Endothelial cell of umbilical vein (primary cell): Measurements from ENCODE around the gene ADRA2C. TPM values are rescaled to one million over a fixed set of nuclear protein-coding genes. Genes with fewer than 3 reads are reported as not detected.

Experiments used
- BruUV-seq: library from RNA; stranded (reverse); fragments of 400-500 nt; replicated peaks from 2 replicates; lab custom pipeline; 2021; lab: Mats Ljungman, UMichigan
- CTCF ChIA-PET: fragments of 300-600, 350-600 bp; sonication (Branson Sonifier 250); formaldehyde crosslinking; loops from one replicate; lab custom pipeline; 2021; ENCODE audit warnings: antibody characterized with exemption, inconsistent platforms; lab: Charles Lee
- POLR2A ChIA-PET: fragments of 300-600, 350-600 bp; sonication (Branson Sonifier 250); formaldehyde crosslinking; loops from one replicate; lab custom pipeline; 2021; ENCODE audit warnings: antibody characterized with exemption, inconsistent platforms; lab: Charles Lee
- DNase-seq: peaks from one replicate; pipeline ENCODE4 v3.0.0-alpha.2; 2011; ENCODE audit warnings: low read depth, low spot score
- FAIRE-seq: peaks from 2 replicates; lab custom pipeline; 2011; peaks lifted over from hg19 to GRCh38; lab: Jason Lieb, UNC
- H2AFZ ChIP-seq: 2 replicates; pipeline ENCODE4 v1.6.0; 2012; ENCODE audit warnings: low read depth, low read length, control low read depth, inconsistent platforms
- H3K27ac ChIP-seq: 2 replicates; pipeline ENCODE4 v1.5.1; 2011; ENCODE audit warnings: low read depth, mild to moderate bottlenecking, control low read depth, low read length, moderate library complexity; ENCODE audit not compliant: insufficient read depth
- H3K27me3 ChIP-seq, 2 experiments: 2 replicates each; pipeline versions ENCODE4 v1.6.0 to v1.6.1; 2011; ENCODE audit warnings: low read length in 2 of 2, mixed read lengths in 1 of 2; ENCODE audit not compliant: control insufficient read depth in 2 of 2, insufficient read depth in 2 of 2
- H3K36me3 ChIP-seq, 2 experiments: 2 replicates in 1 of 2; 3 replicates in 1 of 2; pipeline ENCODE4 v1.5.1; 2011; ENCODE audit warnings: low read length in 2 of 2, mild to moderate bottlenecking in 1 of 2, moderate library complexity in 1 of 2; ENCODE audit not compliant: control insufficient read depth in 2 of 2, insufficient read depth in 2 of 2; ENCODE audit errors: extremely low read depth in 1 of 2
- H3K4me1 ChIP-seq: 3 replicates; pipeline ENCODE4 v1.5.1; 2011; ENCODE audit warnings: mild to moderate bottlenecking, low read length; ENCODE audit not compliant: control insufficient read depth, insufficient read depth; ENCODE audit errors: extremely low read depth
- H3K4me2 ChIP-seq: 2 replicates; pipeline ENCODE4 v1.6.1; 2011; ENCODE audit warnings: low read length, control low read depth, mixed read lengths; ENCODE audit not compliant: insufficient read depth
- H3K4me3 ChIP-seq, 3 experiments: fragments of 200-600 bp in 1 of 3; sonication (generic), shearing (Covaris generic) in 1 of 3; replicated peaks in 1 of 3; 2 replicates each; pipeline ENCODE4 v1.5.1; 2011 to 2016; ENCODE audit warnings: control low read depth in 3 of 3, low read length in 3 of 3, mild to moderate bottlenecking in 2 of 3, inconsistent platforms in 1 of 3, low read depth in 1 of 3, moderate library complexity in 1 of 3; ENCODE audit not compliant: insufficient read depth in 1 of 3
- H3K79me2 ChIP-seq: 2 replicates; pipeline ENCODE4 v1.6.0; 2012; ENCODE audit warnings: low read length, inconsistent platforms; ENCODE audit not compliant: control insufficient read depth, insufficient read depth
- H3K9ac ChIP-seq: replicated peaks from 2 replicates; pipeline ENCODE3; 2011; ENCODE audit warnings: low read length, control low read depth; ENCODE audit not compliant: insufficient read depth; ENCODE audit errors: extremely low read depth
- H3K9me1 ChIP-seq: replicated peaks from 3 replicates; pipeline ENCODE4 v1.6.0; 2011; ENCODE audit warnings: mild to moderate bottlenecking, low read length; ENCODE audit not compliant: control insufficient read depth, insufficient read depth; ENCODE audit errors: extremely low read depth
- H3K9me3 ChIP-seq: replicated peaks from 2 replicates; pipeline ENCODE4 v1.5.1; 2012; ENCODE audit warnings: low read length, inconsistent platforms; ENCODE audit not compliant: control insufficient read depth, insufficient read depth
- H4K20me1 ChIP-seq: replicated peaks from 2 replicates; pipeline ENCODE3; 2011; ENCODE audit warnings: mild to moderate bottlenecking, low read length; ENCODE audit not compliant: control insufficient read depth, insufficient read depth; ENCODE audit errors: extremely low read depth
- CTCF ChIP-seq, 2 donors: IDR thresholded peaks; 1 replicate in 1 of 2; 2 replicates in 1 of 2; pipeline ENCODE4 v1.5.1; 2011; ENCODE audit warnings: low read length in 2 of 2, mild to moderate bottlenecking in 2 of 2, moderate library complexity in 2 of 2, control low read depth in 1 of 2, inconsistent platforms in 1 of 2, low read depth in 1 of 2; ENCODE audit not compliant: insufficient read depth in 1 of 2; ENCODE audit errors: extremely low read depth in 1 of 2
- EZH2 ChIP-seq: IDR thresholded peaks from 2 replicates; pipeline ENCODE4 v1.6.1; 2012; ENCODE audit warnings: borderline replicate concordance, low read depth, mild to moderate bottlenecking, moderate library complexity, low read length, inconsistent platforms; ENCODE audit not compliant: severe bottlenecking
- FOS ChIP-seq: IDR thresholded peaks from 2 replicates; pipeline ENCODE4 v1.6.1; 2011; ENCODE audit warnings: mild to moderate bottlenecking, low read length, moderate library complexity, borderline replicate concordance; ENCODE audit not compliant: insufficient read depth
- GATA2 ChIP-seq: IDR thresholded peaks from 2 replicates; pipeline ENCODE4 v1.7.0; 2011; ENCODE audit warnings: low read depth, mild to moderate bottlenecking, moderate library complexity, mixed read lengths, low read length; ENCODE audit not compliant: insufficient read length, insufficient read depth
- JUN ChIP-seq: IDR thresholded peaks from 2 replicates; pipeline ENCODE4 v1.6.1; 2011; ENCODE audit warnings: borderline replicate concordance, low read depth; ENCODE audit not compliant: insufficient read length, insufficient read depth
- MYC ChIP-seq: IDR thresholded peaks from one replicate; pipeline ENCODE4 v1.6.1; 2011; ENCODE audit warnings: mild to moderate bottlenecking, low read depth, low read length
- POLR2A ChIP-seq: IDR thresholded peaks from 2 replicates; pipeline ENCODE4 v1.6.1; 2012; ENCODE audit warnings: low read depth, mild to moderate bottlenecking, control low read depth, low read length
- POLR2AphosphoS5 ChIP-seq: IDR thresholded peaks from 2 replicates; pipeline ENCODE4 v1.6.1; 2012; ENCODE audit warnings: low read depth, mild to moderate bottlenecking, control low read depth, low read length, moderate library complexity; ENCODE audit not compliant: insufficient read depth
- dilution Hi-C: fragments of 300-500 bp; cut with MboI; formaldehyde crosslinking; loops from one replicate; pipeline ENCODE4 v1.15.0; 2019; ENCODE audit warnings: low sequenced_read_pairs; ENCODE audit not compliant: extremely low pct_ligation_motif_present
- intact Hi-C: fragments of 100-400 bp; cut with micrococcal nuclease; formaldehyde crosslinking; loops from one replicate; pipeline ENCODE4 v1.10.0; 2022
- polyA plus RNA-seq, 4 experiments: library from polyadenylated mRNA; depleted of rRNA in 3 of 4; stranded (reverse) in 3 of 4; unstranded in 1 of 4; fragments of >200 nt; gene quantifications; 2 replicates each; pipeline versions ENCODE4 v1.2.1 to v1.2.3, GENCODE V29; 2011 to 2012; ENCODE audit warnings: missing spikeins in 1 of 4
- total RNA-seq: library from RNA; stranded (reverse); gene quantifications from 2 replicates; pipeline ENCODE4 v1.2.3, GENCODE V29; 2021
- TF ChIP-seq, protein P1 (sequence below): IDR thresholded peaks from 2 replicates; pipeline ENCODE4 v1.6.1; 2011; ENCODE audit not compliant: insufficient read depth, insufficient read length

Gene ADRA2C
- total and polyA plus RNA-seq, 2 donors (not counting 3 experiments of a cell fraction or from before 2014, with no cell fraction given) = 0.03 to 0.40 TPM

GRCh38 chr4:3718462-3718861 lies 47.7 kb upstream of the ADRA2C start:
- FAIRE-seq (no peak), DNase-seq (no peak)
- Histone ChIP-seq H3K27me3 (no peaks in the 10 kb centered on the region), H3K4me1 (no peaks in the 10 kb centered on the region), H3K27ac (no peak overlapping the region), H3K4me2 (no peak overlapping the region), H3K9me1 (no peaks in the 10 kb centered on the region), H4K20me1 (no peaks in the 10 kb centered on the region), H2AFZ (no peak overlapping the region), H3K4me3 (no peak overlapping the region), H3K9me3 (no peaks in the 10 kb centered on the region), H3K9ac (no peak overlapping the region), H3K36me3 (no peaks in the 10 kb centered on the region), H3K79me2 (no peaks in the 10 kb centered on the region)
- dilution Hi-C loops = no loop called here
- ChIA-PET POLR2A (no interaction called here), CTCF (no interaction called here)
- intact Hi-C loops = no loop called here
- no TSS peak for BruUV-seq
- TF ChIP-seq GATA2 = no peak
- TF ChIP-seq, protein P1, sequence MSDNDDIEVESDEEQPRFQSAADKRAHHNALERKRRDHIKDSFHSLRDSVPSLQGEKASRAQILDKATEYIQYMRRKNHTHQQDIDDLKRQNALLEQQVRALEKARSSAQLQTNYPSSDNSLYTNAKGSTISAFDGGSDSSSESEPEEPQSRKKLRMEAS = no peak
- TF ChIP-seq JUN = no peak
- no peak for TF ChIP-seq EZH2
- no peak for TF ChIP-seq POLR2AphosphoS5
- TF ChIP-seq CTCF (IDR thresholded peaks at IDR 0.05; ENCODE audit: extremely low read depth in 1 of 2, insufficient read depth in 1 of 2, low read depth in 1 of 2, low read length in 2 of 2) = no peak
- TF ChIP-seq MYC = no peak
- no peak for TF ChIP-seq FOS
- TF ChIP-seq POLR2A = no peak
